SH-SY5Y (cell line): Measurements from ENCODE around the gene ZBP1.

ENCODE experiments used
- GATA2 ChIP-seq: IDR thresholded peaks from 2 replicates; pipeline ENCODE4 v1.6.1; 2011; ENCODE audit warnings: mild to moderate bottlenecking, low read depth, low read length
- GATA3 ChIP-seq: IDR thresholded peaks from 2 replicates; pipeline ENCODE4 v1.6.1; 2011; ENCODE audit warnings: low read depth, mild to moderate bottlenecking, low read length, moderate library complexity

DNA sequence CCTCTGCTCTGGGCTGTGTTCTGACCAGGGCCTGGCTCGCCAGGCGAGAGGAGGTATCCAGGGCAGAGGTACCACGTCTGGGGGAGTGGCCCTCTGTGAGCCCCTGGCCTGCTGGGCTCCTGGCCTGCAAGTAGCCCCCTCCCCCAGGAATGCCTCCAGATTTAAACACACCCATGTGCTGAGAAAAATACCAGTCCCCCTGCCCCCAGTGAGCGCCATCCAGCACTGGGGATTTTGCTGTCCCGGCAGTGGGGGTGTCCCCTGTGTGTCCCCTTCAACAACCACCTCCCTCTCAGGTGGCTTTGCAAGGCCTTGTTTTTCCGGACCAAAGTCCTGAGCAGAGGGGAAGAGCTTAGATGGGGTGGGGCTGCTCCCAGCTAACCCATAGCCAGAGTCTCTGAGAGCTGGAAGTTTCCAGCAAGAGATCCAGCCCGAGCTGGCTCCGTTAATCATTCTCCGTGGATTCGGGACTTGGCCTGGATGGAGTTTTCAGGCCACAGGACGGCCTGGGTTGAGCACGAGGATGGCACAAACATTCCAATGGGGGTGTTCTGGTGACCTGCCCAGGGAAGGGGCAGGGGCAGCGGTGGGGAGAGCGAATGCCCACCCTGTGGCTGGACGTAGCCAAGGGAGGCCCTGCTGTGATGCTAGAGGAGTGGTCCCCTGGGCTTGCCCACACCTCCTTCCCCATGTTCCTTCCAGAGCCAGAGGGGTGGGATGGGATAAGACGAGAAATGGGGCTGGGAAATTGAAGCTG, 30.3 kb downstream of the ZBP1 start:
- no peak for TF ChIP-seq GATA3
- no peak for TF ChIP-seq GATA2
